ENCODE measurements around the gene GNPTG. TPM values are rescaled to one million over a fixed set of nuclear protein-coding genes. Genes with fewer than 3 reads are reported as not detected.

The GNPTG gene
- total RNA-seq, 1 donor from 2014 or later: 30.0 TPM

- H3K27me3 ChIP-seq (ENCODE audit: control insufficient read depth, insufficient read depth, low read length): no peaks in the 10 kb centered on the region
- DNase-seq (ENCODE audit: low read depth) (no peak), FAIRE-seq (no peak)
- H3K36me3 ChIP-seq (ENCODE audit: control insufficient read depth, insufficient read depth, low read length): peaks cover 1% of the 10 kb centered on the region
- no peak overlapping the region for H3K4me3 ChIP-seq (ENCODE audit: low read depth, low read length)
- TF ChIP-seq, protein P1, sequence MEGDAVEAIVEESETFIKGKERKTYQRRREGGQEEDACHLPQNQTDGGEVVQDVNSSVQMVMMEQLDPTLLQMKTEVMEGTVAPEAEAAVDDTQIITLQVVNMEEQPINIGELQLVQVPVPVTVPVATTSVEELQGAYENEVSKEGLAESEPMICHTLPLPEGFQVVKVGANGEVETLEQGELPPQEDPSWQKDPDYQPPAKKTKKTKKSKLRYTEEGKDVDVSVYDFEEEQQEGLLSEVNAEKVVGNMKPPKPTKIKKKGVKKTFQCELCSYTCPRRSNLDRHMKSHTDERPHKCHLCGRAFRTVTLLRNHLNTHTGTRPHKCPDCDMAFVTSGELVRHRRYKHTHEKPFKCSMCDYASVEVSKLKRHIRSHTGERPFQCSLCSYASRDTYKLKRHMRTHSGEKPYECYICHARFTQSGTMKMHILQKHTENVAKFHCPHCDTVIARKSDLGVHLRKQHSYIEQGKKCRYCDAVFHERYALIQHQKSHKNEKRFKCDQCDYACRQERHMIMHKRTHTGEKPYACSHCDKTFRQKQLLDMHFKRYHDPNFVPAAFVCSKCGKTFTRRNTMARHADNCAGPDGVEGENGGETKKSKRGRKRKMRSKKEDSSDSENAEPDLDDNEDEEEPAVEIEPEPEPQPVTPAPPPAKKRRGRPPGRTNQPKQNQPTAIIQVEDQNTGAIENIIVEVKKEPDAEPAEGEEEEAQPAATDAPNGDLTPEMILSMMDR (IDR thresholded peaks at IDR 0.05; ENCODE audit: insufficient read depth, low read length, severe bottlenecking): no peak
Measured at GRCh38 chr16:1378087-1378803, 26.5 kb downstream of the GNPTG start.

GRCh38 chr16:1378804-1379303 lies 27.1 kb downstream of the GNPTG start:
- Histone ChIP-seq H3K36me3 (ENCODE audit: control insufficient read depth, insufficient read depth, low read length) (peaks cover 1% of the 10 kb centered on the region), H3K4me3 (ENCODE audit: low read depth, low read length) (peak overlapping the region; percentile 63), H3K27me3 (ENCODE audit: control insufficient read depth, insufficient read depth, low read length) (no peaks in the 10 kb centered on the region)
- TF ChIP-seq, protein P1 (IDR thresholded peaks at IDR 0.05; ENCODE audit: insufficient read depth, low read length, severe bottlenecking): no peak
- DNase-seq (ENCODE audit: low read depth) (peak; percentile 66), FAIRE-seq (no peak)

- Histone ChIP-seq H3K27me3 (ENCODE audit: control insufficient read depth, insufficient read depth, low read length) (no peaks in the 10 kb centered on the region), H3K4me3 (ENCODE audit: low read depth, low read length) (peak overlapping the region; percentile 63), H3K36me3 (ENCODE audit: control insufficient read depth, insufficient read depth, low read length) (peaks cover 1% of the 10 kb centered on the region)
- TF ChIP-seq, protein P1 (IDR thresholded peaks at IDR 0.05; ENCODE audit: insufficient read depth, low read length, severe bottlenecking): no peak
- no peak for FAIRE-seq
- DNase-seq (ENCODE audit: low read depth): peak; percentile 5
Measured at GRCh38 chr16:1379304-1380076, 27.8 kb downstream of the GNPTG start.

DNA sequence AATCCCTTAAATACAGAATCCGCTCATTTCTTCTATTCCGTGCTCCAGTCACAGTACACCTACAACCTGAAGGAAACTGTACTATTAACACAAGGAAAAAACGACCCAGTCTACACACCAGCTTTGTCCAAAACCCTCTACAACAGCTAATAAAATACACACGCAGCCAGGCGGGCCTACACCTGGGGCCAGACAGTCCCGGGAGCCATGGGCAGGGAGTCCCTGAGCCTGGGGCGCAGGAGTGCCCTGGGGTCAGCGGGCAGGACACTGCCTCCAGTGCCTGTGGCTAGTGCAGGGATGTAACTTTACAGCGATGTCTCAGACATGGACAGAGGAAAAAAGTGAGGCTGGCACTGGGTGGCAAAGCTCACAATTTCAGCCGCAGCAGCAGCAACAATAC lies 28.5 kb downstream of the GNPTG start:
- DNase-seq (ENCODE audit: low read depth): no peak
- peaks cover 1% of the 10 kb centered on the region for H3K36me3 ChIP-seq (ENCODE audit: control insufficient read depth, insufficient read depth, low read length)
- FAIRE-seq: no peak
- H3K27me3 ChIP-seq (ENCODE audit: control insufficient read depth, insufficient read depth, low read length): no peaks in the 10 kb centered on the region
- H3K4me3 ChIP-seq (ENCODE audit: low read depth, low read length): no peak overlapping the region
- TF ChIP-seq, protein P1 (IDR thresholded peaks at IDR 0.05; ENCODE audit: insufficient read depth, low read length, severe bottlenecking): no peak

DNA sequence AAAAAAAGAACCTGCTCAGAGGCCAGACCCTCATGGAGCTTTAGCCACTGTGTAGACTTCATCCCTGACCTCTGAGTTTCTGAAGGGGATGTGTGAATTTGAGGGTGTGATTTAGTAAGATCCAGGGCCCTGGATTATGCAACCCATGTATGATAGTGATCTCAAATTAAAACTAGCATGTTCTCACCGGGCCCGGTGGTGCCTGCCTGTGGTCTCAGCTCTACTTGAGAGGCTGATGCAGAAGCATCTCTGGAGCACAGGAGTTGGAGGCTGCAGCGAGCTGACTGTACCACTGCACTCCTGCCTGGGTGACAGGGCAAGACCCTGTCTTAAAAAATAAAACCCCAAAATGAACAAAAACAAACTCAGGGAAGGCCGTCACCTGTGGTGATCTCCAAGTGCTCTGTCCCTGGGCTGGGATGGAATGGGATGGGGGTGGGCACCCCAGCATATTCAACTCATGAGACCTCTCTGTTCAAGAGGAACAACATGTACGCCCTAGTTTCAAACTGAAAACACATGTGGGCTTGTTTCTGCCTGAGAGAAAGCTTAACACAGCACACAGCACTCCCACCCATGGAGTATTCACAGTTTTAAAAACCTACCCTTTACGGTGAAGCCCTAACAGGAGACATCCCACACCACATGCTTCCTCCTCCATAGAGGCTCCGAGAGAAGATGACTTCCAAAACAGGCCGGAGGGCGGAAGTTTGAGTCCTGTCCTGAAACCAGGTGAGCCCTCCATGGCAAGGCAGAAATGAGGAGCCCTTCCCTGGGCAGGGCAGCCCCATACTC lies 30.1 kb downstream of the GNPTG start:
- DNase-seq (ENCODE audit: low read depth) (no peak), FAIRE-seq (no peak)
- H3K4me3 ChIP-seq (ENCODE audit: low read depth, low read length): no peak overlapping the region
- no peaks in the 10 kb centered on the region for H3K36me3 ChIP-seq (ENCODE audit: control insufficient read depth, insufficient read depth, low read length)
- no peaks in the 10 kb centered on the region for H3K27me3 ChIP-seq (ENCODE audit: control insufficient read depth, insufficient read depth, low read length)
- TF ChIP-seq, protein P1 (IDR thresholded peaks at IDR 0.05; ENCODE audit: insufficient read depth, low read length, severe bottlenecking): no peak

All from bronchial epithelial cell (primary cell).